Activated T-helper 1 cell treated with Interleukin-2 at 50 U/mL for 16 hours (primary cell): ENCODE data around the gene NARF.

ENCODE experiments used
- DNase-seq: peaks from one replicate; pipeline ENCODE4 v3.0.0-alpha.2; 2020; ENCODE audit warnings: low read depth

The NARF gene

DNA sequence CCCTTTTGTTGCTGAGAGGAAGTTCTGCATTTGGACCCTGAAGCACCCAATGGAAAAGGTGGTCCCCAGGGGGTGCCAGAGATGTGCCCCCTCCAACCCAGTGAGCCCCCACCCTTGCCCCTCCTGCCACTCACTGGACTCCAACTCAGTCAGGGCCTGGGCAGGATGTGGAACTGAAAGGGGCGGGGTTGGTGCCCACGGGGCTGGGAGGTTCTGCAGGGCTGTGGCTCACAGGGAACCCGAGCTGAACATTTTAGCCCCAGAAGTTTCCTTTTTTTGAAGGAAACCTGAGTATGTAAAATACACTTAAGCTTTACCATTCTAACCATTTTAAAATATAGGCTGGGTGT, 24.4 kb upstream of the NARF start:
- no peak for DNase-seq

DNA sequence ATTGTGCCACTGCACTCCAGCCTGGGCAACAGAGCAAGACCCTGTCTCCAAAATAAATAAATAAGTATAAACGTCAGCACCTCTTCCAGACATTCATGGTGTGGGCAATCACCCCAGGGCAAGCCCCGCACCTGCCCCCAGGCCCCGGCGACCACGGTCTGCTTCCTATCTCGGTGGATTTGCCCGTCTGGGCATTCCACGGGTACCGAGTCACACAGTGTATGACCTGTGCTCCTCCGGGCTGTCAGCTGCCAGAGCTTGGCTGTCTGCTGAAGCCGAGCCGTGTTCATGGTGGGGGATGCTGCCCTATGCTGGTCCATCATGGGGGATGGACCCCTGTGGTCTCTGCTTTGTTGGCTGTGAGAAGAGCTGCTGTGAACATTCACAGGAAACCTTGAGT, 23.4 kb upstream of the NARF start:
- DNase-seq = no peak

DNA sequence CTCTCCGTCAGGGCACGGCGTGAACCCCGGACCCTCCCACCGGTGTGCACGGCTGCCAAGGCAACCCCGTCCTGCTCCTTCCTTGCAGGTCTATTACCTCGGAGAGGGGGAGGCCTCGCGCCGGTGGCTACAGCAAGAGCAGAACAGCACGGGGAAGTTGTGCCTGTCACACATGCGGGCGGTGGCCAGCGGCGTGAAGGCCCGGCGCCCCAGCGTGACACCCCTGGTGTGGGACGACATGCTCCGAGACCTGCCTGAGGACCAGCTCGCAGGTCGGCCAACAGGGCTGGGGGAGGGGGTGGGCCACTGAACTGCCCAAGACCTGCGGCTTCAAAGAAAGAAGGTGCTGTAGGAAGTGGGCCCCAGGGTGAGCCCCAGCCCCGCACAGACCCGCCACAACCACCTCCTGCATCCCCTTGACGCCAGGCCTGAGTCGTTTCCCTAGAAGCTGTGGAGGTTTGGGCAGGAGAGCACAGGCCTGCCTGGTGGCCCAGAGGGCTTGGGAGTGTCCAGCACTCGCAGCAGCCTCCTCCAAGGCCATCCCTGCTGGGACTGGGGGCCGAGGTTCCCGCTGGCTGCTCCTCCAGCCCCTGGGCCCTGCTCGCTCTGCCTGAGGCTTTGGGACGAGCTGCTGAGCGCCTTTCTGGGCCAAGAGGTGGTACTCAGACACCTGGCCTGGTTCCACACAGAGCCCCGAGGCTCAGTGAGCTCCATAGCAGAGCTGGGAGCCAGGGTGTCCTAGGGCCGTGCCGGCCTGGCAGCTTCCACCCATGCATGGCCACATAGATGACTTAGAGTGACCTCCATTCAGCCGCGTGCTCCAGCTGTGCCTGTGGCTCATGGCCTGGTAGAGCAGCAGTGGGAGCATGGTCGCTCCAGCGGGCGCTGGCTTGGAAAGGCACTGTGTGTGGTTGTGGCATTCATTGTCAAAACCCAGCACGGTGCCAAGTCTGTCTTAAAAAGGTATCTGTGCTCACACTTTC, 22.6 kb upstream of the NARF start:
- no peak for DNase-seq

DNA sequence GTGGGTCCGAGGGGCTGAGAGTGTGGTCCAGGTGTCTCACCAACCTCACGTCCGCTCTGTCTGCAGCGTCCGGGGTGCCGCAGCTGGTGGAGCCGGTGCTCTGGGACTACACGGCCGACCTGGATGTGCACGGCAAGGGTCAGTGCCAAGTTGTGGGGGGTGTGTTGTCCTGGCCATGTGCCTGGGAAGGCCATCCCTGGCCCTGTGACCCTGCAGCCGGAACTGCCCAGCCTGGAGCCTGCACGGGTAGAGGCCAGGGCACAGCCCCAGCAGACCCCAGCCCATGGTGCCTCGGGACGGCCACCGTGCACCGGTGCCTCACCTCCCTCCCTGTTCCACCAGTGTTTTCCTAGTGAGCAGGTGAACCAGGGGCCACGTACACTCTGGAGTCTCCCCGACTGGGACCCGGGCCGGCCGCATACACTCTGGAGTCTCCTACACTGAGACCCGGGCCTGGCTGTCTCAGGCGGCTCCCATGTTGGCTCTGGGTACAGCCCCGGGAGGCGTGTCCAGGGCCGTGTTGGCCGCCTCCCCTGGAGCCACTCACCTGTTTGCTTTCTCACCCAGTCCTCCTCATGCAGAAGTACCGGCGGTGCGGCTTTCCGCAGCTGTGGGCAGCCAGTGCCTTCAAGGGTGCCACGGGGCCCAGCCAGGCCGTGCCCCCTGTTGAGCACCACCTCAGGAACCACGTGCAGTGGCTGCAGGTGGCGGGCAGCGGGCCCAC, 21.8 kb upstream of the NARF start:
- DNase-seq = no peak

DNA sequence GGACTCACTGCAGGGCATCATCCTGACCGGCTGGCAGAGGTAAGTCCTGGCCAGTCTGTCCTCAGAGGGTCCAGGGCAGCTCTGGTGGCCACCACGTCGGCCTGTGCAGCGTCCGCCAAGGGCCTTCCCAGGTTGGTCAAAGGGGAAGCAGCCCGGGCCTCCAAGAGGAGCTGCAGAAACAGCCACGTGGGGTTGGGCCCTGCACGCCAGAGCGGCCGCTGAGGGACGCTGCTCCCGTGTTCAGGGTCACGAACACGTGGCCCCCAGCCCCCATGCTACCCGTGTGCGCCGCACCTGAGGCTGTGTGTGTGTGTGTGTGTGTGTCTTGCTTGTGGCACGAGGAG, 21.2 kb upstream of the NARF start:
- no peak for DNase-seq

DNA sequence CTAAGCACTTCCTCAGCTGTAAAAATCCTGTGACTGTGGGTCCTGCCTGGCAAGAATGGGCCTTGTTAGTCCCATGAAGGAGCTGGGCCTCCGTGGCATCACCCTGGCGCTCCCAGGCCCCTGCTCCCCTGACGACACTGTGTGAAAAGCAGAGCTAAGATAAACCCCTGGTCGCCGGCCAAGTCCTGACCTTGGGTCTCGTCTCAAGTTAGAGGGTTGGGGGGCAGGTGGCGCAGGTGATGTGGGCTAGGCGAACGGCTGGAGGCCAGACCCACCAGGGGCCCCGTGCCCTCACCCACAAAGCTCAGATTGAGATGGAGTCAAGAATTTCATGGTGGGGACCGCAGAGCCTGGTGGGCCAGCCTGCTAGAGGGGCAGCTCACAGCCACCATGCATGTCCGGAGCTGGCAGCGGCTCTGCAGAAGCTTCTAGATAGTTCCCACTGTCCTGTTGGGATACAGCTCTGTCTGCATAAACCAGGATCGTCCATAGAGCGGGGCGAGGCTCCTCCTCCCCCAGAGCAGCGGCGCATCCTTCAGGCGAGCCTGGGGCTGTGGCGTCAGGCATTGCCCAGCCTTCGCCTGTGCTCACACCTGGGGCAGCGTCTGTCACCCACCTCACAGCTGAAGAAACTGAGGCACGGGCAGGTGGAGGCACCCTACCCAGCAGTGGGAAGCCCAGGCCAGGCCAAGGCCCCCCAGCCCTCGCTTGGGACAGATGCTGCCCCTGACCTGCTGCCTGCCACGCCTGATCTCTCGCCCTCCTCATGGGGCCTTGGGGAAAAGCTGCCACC, 19.9 kb upstream of the NARF start:
- no peak for DNase-seq

DNA sequence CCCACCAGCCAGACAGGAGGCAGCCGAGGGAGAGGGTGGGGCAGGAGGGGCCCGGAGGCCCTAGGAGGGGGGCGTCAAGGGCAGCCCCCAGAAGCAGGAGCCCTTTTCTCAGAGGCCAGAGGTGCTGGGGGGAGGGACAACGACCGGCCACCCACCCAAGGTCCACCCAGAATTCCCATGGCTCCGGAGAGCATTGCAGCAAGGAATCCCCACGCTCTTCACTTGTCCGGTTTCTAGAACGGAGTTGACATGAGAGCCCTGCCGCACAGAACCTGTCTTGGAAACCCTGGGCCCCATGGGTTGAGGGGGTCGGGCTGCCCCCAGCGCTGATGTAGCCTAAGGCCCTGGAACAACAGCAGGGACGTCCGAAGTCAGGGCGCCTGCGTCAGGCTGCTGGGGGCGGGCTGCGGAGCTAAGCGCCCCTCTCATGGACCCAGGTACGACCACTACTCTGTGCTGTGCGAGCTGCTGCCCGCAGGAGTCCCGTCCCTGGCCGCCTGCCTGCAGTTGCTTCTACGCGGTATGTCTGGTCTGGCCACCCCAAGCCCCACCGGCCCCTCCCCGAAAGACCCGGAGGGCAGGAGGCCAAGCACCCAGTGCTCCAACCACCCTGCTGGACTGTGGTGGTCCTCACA, 19.2 kb upstream of the NARF start:
- no peak for DNase-seq

DNA sequence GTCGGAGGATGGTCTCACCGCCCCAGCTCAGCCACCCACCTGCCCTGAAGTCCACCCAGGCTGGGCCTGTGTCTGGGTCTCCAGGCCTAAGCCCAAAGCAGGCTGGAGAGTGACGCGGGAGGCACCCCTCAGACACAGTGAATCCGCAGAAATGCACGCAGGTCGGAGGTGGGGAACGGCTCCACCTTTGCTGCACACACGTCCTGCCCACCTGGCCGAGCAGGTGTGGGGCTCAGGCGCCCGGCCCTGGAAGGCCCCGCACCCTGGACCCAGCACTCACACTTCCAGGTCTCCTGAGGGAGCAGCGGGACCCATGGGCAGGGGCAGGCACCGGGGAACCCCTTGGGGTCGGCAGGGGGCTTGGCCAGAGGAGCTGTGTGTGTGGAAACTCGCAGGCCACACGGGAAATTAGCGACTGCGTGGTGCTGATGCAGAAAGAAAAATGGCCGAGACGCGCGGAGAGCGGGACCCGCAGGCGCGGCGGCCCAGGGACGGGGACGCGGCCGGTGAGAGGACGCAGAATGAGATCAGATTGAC, 18.6 kb upstream of the NARF start:
- no peak for DNase-seq

DNA sequence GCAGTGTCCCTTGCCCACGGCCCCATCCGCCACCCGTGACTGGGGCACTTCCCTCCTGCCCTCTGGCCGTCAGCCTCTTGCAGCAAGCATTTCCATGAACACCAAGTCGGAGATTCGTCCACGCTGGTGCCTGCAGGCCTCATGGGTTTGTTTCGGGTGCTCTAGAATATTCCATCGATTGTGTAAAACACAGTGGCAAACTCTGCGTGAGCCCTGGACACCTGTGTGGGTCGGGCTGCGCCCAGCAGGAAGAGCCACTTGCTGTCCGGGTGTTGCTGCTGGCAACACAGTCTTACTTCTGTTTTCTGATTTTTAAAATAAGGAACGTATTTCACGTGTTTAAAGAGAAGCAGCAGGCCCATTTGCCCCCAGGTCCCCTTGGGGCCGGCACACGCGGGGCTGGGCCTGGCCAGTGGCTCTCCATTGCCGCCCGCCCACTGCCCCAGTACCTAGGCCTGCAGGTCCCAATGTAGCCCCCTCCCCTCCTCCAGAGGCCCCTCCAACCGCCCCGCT, 18.0 kb upstream of the NARF start:
- DNase-seq = no peak

DNA sequence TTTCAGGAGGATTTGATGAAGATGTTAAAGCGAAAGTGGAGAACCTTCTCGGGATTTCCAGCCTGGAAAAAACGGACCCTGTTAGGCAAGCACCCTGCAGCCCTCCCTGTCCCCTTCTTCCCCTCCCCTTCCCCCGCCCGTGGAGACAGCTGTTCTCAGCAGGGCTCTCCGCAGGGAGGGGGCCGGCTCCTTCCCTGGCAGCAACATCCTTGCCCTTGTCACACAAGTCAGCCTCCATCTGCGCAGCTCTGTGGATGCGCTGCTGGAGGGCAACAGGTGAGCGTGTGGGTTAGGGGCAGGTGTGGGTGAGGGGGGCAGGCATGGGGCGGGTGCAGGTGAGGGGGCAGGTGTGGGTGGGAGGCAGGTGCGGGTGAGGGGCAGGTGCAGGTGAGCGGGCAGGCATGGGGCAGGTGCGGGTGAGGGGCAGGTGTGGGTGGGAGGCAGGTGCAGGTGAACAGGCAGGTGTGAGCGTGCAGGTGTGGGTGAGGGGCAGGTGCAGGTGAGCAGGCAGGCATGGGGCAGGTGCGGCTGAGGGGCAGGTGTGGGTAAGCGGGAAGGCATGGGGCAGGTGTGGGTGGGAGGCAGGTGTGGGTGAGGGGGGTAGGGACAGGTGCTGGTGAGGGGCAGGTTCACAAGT, 17.4 kb upstream of the NARF start:
- DNase-seq = no peak

DNA sequence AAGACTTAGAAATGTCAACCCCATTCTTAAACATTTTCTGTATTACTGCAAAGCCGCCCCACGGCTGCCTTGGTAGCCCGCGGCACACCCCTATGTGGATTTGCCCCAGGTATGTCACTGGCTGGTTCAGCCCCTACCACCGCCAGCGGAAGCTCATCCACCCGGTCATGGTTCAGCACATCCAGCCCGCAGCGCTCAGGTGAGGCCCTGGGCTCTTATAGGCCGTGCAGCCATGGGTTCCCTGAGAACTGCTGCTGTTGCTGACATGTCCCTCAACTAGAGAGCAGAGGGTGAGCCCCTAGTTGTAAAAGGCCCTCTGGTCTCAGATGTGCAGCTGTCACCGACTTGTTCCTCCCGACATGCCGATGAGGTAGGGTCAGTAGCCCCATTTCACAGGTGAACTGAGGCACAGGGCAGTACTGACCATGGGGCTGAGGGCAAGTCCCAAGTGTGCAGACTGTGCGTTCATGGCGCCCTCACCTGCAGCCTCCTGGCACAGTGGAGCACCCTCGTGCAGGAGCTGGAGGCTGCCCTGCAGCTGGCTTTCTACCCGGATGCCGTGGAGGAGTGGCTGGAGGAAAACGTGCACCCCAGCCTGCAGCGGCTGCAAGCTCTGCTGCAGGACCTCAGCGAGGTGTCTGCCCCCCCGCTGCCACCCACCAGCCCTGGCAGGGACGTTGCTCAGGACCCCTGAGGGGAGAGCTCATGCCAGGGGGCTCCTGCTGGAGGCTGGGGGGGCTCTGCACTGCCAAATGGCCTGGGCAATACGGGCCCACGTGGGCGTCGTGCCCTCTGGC, 16.7 kb upstream of the NARF start:
- DNase-seq = no peak

DNA sequence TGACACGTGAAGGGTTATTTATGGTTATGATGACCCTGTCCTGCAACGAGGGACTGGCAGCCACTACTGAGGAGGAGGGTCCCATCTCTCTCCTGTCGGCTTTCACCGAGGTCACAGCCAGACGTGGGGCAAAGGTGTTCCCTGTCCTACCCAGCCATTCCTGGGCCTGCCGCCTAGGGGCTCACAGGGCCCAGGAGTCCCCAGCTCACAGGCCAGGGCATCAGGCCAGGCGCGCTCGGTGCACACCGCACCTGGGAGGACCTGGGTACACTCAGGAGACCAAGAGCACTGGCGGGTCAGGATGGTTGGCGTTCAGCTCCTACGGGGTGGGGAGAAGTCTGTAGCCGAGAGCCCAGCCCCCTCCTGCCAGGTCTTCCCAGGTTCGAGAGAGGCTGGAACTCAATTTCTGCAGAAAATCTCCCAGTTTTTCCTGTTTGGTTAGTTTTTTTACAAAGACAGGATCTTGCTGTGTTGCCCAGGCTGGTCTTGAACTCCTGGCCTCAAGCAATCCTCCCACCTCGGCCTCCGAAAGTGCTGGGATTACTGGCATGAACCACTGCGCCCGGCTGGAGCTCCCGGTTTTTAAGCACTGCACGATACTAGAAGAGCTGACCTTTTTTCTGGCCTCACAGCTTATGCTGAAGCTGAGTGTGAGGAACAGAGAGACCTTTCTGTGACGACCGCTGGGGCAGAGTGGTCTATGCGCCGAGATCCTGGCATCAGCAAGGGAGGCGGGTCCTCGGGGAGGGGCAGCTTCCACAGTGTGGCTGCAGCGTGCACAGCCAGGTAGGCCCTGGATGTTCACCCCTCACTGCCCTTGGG, 15.7 kb upstream of the NARF start:
- DNase-seq = no peak

DNA sequence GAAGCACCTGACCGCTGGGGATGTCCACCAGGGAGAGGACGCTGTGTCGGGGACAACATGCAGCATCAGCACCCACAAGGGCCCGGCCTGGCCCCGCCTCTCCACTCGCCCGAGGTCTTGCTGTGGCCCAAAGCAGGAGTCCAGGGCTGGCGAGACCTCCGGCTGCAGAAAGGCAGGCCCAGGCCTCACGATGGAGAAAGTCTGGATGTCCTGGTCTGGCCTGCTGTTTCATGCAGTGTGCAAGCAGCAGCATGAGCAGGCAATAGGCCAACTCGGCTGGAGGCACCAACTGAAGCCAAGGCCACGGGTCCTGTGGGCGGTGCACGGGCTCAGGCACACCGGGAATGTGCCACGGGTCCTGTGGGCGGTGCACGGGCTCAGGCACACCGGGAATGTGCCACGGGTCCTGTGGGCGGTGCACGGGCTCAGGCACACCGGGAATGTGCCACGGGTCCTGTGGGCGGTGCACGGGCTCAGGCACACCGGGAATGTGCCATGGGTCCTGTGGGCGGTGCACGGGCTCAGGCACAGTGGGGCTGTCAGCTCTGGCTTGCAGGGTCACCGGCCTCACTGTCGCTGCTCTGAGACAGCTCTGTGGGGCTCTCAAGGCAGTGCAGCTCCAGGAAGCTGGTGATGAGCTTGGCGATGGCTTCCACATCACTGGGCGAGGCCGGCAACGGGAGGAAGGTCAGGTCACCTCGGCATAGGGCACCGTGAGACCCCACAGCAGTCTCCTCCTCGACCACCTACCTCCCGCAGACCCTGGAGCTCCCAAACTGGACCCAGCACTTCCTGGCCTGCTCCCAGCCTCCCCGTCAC, 14.9 kb upstream of the NARF start:
- no peak for DNase-seq

DNA sequence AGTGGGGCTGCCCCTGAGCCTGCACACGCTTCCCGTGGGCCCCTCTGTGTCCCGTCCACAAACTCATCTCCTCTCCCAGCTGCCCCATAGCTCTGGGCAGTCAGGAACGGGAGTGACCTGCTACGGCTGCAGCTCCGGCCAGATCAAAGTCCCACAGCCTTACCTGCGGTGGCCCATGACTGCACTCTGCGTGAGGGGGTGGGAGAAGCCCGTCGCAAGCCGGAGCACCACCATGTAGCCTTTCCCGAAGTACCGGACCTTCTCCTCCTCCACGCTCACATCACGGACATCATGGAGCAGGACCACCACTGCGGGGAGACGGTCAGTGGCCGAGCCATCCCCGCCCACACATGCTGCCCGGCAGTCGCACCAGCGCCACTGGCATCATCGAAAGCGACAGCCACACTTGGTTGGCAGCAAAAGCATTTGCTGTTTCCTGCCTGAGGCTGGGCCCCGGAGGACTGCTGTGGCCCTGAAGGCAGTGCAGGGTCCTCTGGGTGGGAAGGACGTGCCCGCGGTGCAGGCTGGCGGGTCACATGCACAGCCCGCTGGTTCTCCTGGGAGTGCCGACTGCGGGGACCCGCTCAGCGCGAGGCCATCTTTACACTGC, 14.2 kb upstream of the NARF start:
- DNase-seq = no peak

DNA sequence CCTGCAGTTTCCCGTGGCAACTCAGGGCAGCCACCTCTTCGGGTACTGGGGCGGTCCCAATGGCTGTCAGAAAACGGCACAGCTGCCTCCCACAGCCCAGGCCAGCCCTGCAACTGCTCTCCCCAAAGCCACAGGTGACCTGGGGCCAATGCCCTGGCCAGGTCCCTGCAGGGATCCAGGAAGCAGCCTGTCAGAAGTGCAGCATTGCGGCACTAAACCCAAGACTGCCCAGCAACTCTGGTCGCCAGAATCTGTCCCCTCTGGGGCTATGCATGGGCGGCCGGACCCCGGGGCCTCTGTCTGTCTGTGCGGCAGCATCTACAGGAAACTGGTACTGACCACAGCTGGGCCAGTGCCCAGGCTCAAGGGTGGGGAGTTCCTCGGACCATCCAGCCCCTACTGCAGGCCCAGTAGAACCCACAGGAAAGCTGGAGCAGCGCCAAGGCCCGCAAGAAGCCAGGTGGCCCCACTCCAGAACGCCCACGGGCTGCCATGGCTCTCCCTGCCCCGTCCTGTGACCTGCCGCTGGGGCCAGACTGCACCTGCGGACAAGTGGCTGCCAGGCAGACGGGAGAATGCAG, 13.5 kb upstream of the NARF start:
- DNase-seq = no peak

DNA sequence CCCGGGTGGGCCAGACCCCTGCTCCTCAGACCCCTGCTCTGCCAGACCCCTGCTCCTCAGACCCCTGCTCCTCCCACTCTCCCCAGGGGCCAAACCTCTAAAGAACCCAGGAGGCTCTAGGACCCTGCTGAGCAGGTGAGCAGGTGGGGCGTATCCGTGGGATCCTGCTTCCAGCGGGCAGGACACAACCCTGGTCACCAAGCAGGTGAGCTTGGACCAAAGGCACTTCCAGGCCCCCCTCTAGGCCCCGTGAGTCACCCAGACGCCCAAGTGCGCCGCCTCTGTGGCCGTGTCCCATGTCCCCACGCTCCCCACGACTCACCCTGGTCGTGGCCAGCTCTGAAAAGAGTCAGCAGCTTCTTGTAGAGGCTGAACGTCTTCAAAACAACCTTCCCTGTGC, 13.0 kb upstream of the NARF start:
- no peak for DNase-seq

DNA sequence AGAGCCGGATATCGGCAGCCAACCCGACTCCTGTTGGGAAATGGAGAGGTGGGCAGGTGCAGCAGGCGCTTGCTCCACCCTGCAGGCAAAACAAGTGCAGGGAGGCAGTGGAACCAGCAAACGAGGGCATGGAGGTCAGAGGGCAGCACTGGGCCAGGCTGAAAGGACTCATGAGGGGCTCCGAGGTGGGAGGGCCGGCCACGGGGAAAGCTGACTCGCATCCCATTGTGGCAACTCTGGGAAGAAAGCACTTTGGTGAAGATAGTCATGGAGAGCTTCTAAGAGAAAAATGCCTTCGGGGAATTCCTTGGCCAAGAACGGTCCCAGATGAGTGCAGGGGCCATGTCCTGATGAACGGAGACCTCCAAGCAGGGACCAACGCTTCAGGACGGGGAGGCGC, 12.4 kb upstream of the NARF start:
- DNase-seq = no peak

DNA sequence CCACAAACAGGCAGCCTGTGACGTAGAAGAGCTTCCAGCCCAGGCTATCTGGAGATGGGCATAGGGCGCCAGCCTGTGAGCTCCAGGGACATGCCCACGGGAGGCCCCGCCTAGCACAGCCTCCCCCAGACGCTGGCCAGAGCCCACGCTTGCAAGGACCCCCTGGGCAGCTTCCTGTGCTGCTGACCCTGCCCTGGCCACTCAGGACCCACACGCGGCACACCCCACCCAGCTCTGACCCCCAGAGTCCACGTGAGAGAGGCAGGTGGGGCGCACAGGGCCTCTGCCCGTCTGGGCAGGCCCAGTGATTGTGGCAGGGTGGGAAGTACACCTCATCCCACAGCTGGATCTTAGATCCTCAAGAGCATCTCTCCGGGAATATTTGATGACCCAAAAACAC, 11.9 kb upstream of the NARF start:
- DNase-seq = no peak
